Measurements from ENCODE around the gene DMP1. TPM values are rescaled to one million over a fixed set of nuclear protein-coding genes. Genes with fewer than 3 reads are reported as not detected.

Gene DMP1
- total and polyA plus RNA-seq, 2 donors (not counting 1 experiment from before 2014, with no cell fraction given): not detected

DNA sequence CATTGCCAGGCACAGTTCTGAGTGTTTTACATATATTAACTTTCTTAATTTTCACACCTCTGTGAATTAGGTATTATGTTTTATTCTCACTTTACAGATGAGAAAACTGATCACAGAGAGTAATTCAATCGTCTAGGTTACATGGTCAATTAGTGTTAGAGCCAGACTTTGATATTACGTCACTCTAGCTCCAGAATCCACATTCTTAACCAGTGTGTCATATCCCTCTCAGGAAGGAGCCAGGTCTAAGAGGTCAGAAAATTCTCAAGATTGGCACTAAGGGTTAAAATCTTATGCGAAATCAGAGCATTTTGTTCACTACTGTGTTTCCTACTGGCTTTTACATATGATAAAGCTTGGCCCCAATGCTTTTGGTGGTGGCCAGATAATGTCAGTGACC lies 7.4 kb downstream of the DMP1 start:
- Histone ChIP-seq H3K27ac (ENCODE audit: low read length in 2 of 2) (no peak overlapping the region), H3K4me3 (ENCODE audit: control extremely low read depth in 1 of 5, extremely low read depth in 1 of 5, insufficient read depth in 1 of 5, low read depth in 2 of 5, low read length in 4 of 5) (no peak overlapping the region), H3K79me2 (ENCODE audit: control insufficient read depth, insufficient read depth, low read length) (no peaks in the 10 kb centered on the region), H3K9ac (ENCODE audit: low read length) (no peak overlapping the region), H3K27me3 (replicated peaks in 1 of 4; ENCODE audit: control extremely low read depth in 1 of 4, control insufficient read depth in 3 of 4, insufficient read depth in 4 of 4, low read length in 3 of 4) (peaks cover 0 to 4% (median 0%) of the 10 kb centered on the region in 4 experiments), H3K9me3 (ENCODE audit: control extremely low read depth in 1 of 3, control insufficient read depth in 2 of 3, insufficient read depth in 1 of 3, low read length in 2 of 3) (no peaks in the 10 kb centered on the region), H2AFZ (ENCODE audit: insufficient read depth, low read depth, low read length, poor library complexity, severe bottlenecking) (no peak overlapping the region), H3K4me2 (replicated peaks; ENCODE audit: low read depth, low read length, poor library complexity, severe bottlenecking) (no peak overlapping the region), H3K36me3 (replicated peaks in 1 of 2; ENCODE audit: control extremely low read depth in 1 of 2, control insufficient read depth in 1 of 2, extremely low read depth in 1 of 2, insufficient read depth in 2 of 2, low read length in 1 of 2) (no peaks in the 10 kb centered on the region), H3K4me1 (ENCODE audit: control insufficient read depth in 2 of 2, insufficient read depth in 2 of 2, low read length in 2 of 2) (no peaks in the 10 kb centered on the region), H4K20me1 (ENCODE audit: control insufficient read depth, insufficient read depth, low read length, poor library complexity, severe bottlenecking) (no peaks in the 10 kb centered on the region)
- no peak overlapping the region for H3K27ac Mint-ChIP-seq
- H3K4me1 Mint-ChIP-seq: no peaks in the 10 kb centered on the region
- ChIA-PET POLR2A (no interaction called here), CTCF (interaction anchor here (1.1 to 1.2 kb wide), 2 partner anchors 10 to 23 kb away, joined by 3 to 4 read pairs; no protein-coding TSS in a partner anchor)
- WGBS (ENCODE audit: insufficient coverage): 83% methylated on average over 1 of the region's 3 CpGs
- no peak overlapping the region for H3K4me3 Mint-ChIP-seq
- intact Hi-C loops (cut with micrococcal nuclease): no loop called here
- DNase-seq: no peak
- H3K27me3 Mint-ChIP-seq: peaks cover 4% of the 10 kb centered on the region
- ATAC-seq (ENCODE audit: low read depth): no peak
- no peaks in the 10 kb centered on the region for H3K9me3 Mint-ChIP-seq (ENCODE audit: insufficient read depth)
- TF ChIP-seq, protein P1, sequence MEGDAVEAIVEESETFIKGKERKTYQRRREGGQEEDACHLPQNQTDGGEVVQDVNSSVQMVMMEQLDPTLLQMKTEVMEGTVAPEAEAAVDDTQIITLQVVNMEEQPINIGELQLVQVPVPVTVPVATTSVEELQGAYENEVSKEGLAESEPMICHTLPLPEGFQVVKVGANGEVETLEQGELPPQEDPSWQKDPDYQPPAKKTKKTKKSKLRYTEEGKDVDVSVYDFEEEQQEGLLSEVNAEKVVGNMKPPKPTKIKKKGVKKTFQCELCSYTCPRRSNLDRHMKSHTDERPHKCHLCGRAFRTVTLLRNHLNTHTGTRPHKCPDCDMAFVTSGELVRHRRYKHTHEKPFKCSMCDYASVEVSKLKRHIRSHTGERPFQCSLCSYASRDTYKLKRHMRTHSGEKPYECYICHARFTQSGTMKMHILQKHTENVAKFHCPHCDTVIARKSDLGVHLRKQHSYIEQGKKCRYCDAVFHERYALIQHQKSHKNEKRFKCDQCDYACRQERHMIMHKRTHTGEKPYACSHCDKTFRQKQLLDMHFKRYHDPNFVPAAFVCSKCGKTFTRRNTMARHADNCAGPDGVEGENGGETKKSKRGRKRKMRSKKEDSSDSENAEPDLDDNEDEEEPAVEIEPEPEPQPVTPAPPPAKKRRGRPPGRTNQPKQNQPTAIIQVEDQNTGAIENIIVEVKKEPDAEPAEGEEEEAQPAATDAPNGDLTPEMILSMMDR (IDR thresholded peaks at IDR 0.05): no peak
- TF ChIP-seq EZH2 (IDR thresholded peaks at IDR 0.05; ENCODE audit: borderline replicate concordance, insufficient read depth, low read depth, low read length, poor library complexity, severe bottlenecking): no peak

DNA sequence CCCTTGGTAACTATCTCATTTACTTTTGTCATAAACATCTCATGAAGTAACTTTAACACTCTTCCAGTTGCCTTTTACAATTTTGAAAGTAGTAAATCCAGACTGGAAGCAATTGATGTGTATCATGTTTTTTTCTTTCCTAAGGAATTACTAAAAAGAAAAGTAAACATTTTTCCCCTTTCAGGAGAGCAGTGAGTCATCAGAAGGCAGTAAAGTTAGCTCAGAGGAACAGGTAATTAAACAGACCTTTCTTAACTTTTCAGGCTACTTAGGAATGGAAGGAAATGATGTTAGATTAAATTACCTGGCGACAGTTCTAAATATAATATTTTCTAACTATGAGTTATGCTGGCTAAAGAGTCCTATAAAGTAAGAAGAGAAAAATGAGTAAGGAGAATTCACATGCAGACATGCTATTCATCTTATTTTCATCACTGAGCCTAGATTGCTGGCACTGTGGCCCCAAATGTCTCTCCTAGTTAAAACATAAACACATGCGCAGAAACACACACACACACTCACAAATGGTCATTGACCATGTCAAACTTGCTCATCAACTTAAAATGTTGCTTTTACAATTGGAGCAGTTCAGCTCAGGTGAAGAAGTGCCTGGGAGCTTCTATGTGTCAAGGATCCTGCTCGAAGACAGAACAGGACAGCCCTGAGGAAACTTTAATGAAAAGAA lies 9.3 kb downstream of the DMP1 start:
- DNase-seq: no peak
- H3K9ac ChIP-seq (ENCODE audit: low read length): no peak overlapping the region
- no peaks in the 10 kb centered on the region for H3K79me2 ChIP-seq (ENCODE audit: control insufficient read depth, insufficient read depth, low read length)

More for the DNA sequence above, 9.3 kb downstream of the DMP1 start:
- Histone ChIP-seq H3K4me1 (ENCODE audit: control insufficient read depth in 2 of 2, insufficient read depth in 2 of 2, low read length in 2 of 2) (no peaks in the 10 kb centered on the region), H2AFZ (ENCODE audit: insufficient read depth, low read depth, low read length, poor library complexity, severe bottlenecking) (no peak overlapping the region), H3K27me3 (replicated peaks in 1 of 4; ENCODE audit: control extremely low read depth in 1 of 4, control insufficient read depth in 3 of 4, insufficient read depth in 4 of 4, low read length in 3 of 4) (peaks cover 0 to 4% (median 0%) of the 10 kb centered on the region in 4 experiments), H3K36me3 (replicated peaks in 1 of 2; ENCODE audit: control extremely low read depth in 1 of 2, control insufficient read depth in 1 of 2, extremely low read depth in 1 of 2, insufficient read depth in 2 of 2, low read length in 1 of 2) (no peaks in the 10 kb centered on the region), H3K4me2 (replicated peaks; ENCODE audit: low read depth, low read length, poor library complexity, severe bottlenecking) (no peak overlapping the region), H4K20me1 (ENCODE audit: control insufficient read depth, insufficient read depth, low read length, poor library complexity, severe bottlenecking) (no peaks in the 10 kb centered on the region), H3K4me3 (ENCODE audit: control extremely low read depth in 1 of 5, extremely low read depth in 1 of 5, insufficient read depth in 1 of 5, low read depth in 2 of 5, low read length in 4 of 5) (no peak overlapping the region), H3K27ac (ENCODE audit: low read length in 2 of 2) (no peak overlapping the region), H3K9me3 (ENCODE audit: control extremely low read depth in 1 of 3, control insufficient read depth in 2 of 3, insufficient read depth in 1 of 3, low read length in 2 of 3) (no peaks in the 10 kb centered on the region)
- Mint-ChIP-seq H3K27me3 (peaks cover 4% of the 10 kb centered on the region), H3K27ac (no peak overlapping the region), H3K4me3 (no peak overlapping the region), H3K9me3 (ENCODE audit: insufficient read depth) (no peaks in the 10 kb centered on the region), H3K4me1 (no peaks in the 10 kb centered on the region)
- intact Hi-C loops (cut with micrococcal nuclease): no loop called here
- whole genome bisulfite sequencing (ENCODE audit: insufficient coverage): 92% methylated on average over 1 of the region's 3 CpGs
- no peak for TF ChIP-seq EZH2 (IDR thresholded peaks at IDR 0.05; ENCODE audit: borderline replicate concordance, insufficient read depth, low read depth, low read length, poor library complexity, severe bottlenecking)
- TF ChIP-seq, protein P1 (IDR thresholded peaks at IDR 0.05): no peak
- ChIA-PET POLR2A (no interaction called here), CTCF (no interaction called here)
- no peak for ATAC-seq (ENCODE audit: low read depth)

All from B cell (primary cell).